Ovary (tissue), 9 donors: ENCODE results near the gene GPATCH8. TPM values are rescaled to one million over a fixed set of nuclear protein-coding genes. Genes with fewer than 3 reads are reported as not detected.

Experiments used
- DNase-seq, 5 donors: peaks; one replicate each; pipeline ENCODE4 v3.0.0-alpha.2; 2019 to 2020
- H3K27ac ChIP-seq, 2 donors: fragments of 200-600 bp; one replicate each; pipeline versions ENCODE4 v1.5.1 to v1.8.0; 2019 to 2022
- H3K27me3 ChIP-seq: fragments of 200-600 bp; one replicate; pipeline ENCODE4 v1.8.0; 2022
- H3K36me3 ChIP-seq: fragments of 200-600 bp; sonication (generic); one replicate; pipeline ENCODE4 v1.5.1; 2019
- H3K4me1 ChIP-seq: one replicate; pipeline ENCODE4 v1.8.1; 2013; ENCODE audit warnings: mild to moderate bottlenecking, moderate library complexity; ENCODE audit not compliant: insufficient read depth
- H3K4me3 ChIP-seq: fragments of 200-600 bp; sonication (generic); one replicate; pipeline ENCODE4 v1.5.1; 2017
- H3K9me3 ChIP-seq, 2 donors: fragments of 200-600 bp in 1 of 2; sonication (generic) in 1 of 2; one replicate each; pipeline versions ENCODE4 v1.5.1 to v1.8.1; 2013 to 2019; ENCODE audit warnings: mild to moderate bottlenecking in 1 of 2, moderate library complexity in 1 of 2
- CTCF ChIP-seq, 3 donors: fragments of 450-650 bp in 2 of 3; fragments of 200-600 bp in 1 of 3; IDR thresholded peaks; one replicate each; pipeline versions ENCODE4 v1.5.1 to v1.8.0; 2016 to 2022; ENCODE audit warnings: antibody characterized with exemption in 3 of 3, mild to moderate bottlenecking in 1 of 3
- EP300 ChIP-seq: sonication (generic); formaldehyde crosslinking; IDR thresholded peaks from one replicate; pipeline ENCODE4 v1.6.1; 2017; ENCODE audit warnings: antibody characterized with exemption
- POLR2A ChIP-seq: fragments of 450-650 bp; IDR thresholded peaks from one replicate; pipeline ENCODE4 v1.6.1; 2017; ENCODE audit warnings: antibody characterized with exemption, mild to moderate bottlenecking, moderate library complexity
- WGBS, 3 donors: extraction: QIAGEN DNeasy Blood & Tissue Kit in 1 of 3; methylation state at CpG; one replicate each; pipeline versions ENCODE4 v1.1.5 to v1.1.7; 2013 to 2017; 5-methylcytosine and 5-hydroxymethylcytosine counted together
- intact Hi-C, 4 donors: fragments of 100-400 bp; cut with DNase I; formaldehyde crosslinking; loops; one replicate each; pipeline versions ENCODE4 v1.11.0 to v1.15.1; 2022 to 2023
- polyA plus RNA-seq, 2 donors: library from polyadenylated mRNA; stranded (reverse); fragments of 200-250 nt in 1 of 2; fragments of 350-450 nt in 1 of 2; fragmentation: Illumina TruSeq in 1 of 2; extraction: RNeasy Lipid Tissue Mini Kit (QIAGEN cat#74804) in 1 of 2; gene quantifications; one replicate each; pipeline ENCODE4 v1.2.3, GENCODE V29; 2013 to 2014
- total RNA-seq, 7 donors: library from RNA; depleted of rRNA in 2 of 7; stranded (reverse); fragments of >200 nt in 2 of 7; fragmentation: NEBNext Ultra II Directional in 3 of 7; extraction: Animal tissue kit (Norgen Biotek cat#: 25700) in 3 of 7; gene quantifications; one replicate each; pipeline versions ENCODE4 v1.1.0 to v1.2.4, GENCODE V29; 2016 to 2023
- donor health status: DM: no; HTN: no; CAD: no; lungs with moderate emphysema.
- donor health status: DM: no; HTN: no; CAD: no.
- donor health status: Bipolar disorder and iron deficiency.
- donor health status: DM: yes; HTN: yes; CAD: no.
- donor health status: DM: no; HTN: no; CAD: no.
- donor health status: DM: yes; HTN: yes; CAD: no.

The GPATCH8 gene
- total and polyA plus RNA-seq, 9 donors: 20.5 to 57.3 (median 43.5) TPM

GRCh38 chr17:44469676-44470075, 33.5 kb downstream of the GPATCH8 start:
- no peak for TF ChIP-seq POLR2A
- no peak for TF ChIP-seq EP300
- TF ChIP-seq CTCF (IDR thresholded peaks at IDR 0.05): no peak
- H3K27ac ChIP-seq: no peak overlapping the region
- no peaks in the 10 kb centered on the region for H3K36me3 ChIP-seq
- H3K9me3 ChIP-seq: no peaks in the 10 kb centered on the region
- WGBS, 3 donors: 99 to 100% (median 99%) methylated on average over 2 of the region's 2 CpGs
- no peak for DNase-seq
- H3K4me1 ChIP-seq: peaks cover 4% of the 10 kb centered on the region
- intact Hi-C loops: loop anchor here in 1 of 4 donors (5.0 kb wide), 1 partner anchor 1598 kb away; no protein-coding TSS in a partner anchor
- no peaks in the 10 kb centered on the region for H3K27me3 ChIP-seq
- no peak overlapping the region for H3K4me3 ChIP-seq

DNA sequence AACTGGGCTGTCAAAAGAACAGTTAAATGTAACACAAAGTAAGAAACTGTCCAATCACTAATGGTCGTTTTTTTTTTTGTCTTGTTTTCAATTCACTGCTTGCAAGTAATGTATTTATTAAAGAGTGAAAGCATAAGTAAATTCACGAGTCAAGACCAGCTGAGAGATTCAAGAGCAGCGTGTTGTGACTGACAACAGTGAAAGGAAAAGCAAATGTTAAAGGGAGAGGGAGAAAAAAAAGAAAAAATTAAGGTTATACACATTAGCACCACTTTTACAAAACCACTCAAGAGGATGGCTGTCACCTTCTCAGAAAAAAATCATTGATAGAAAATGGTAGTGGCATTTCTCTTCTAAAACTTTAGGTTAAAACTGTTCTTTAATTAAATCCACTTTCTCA, 36.1 kb downstream of the GPATCH8 start:
- no peak for DNase-seq
- Histone ChIP-seq H3K36me3 (no peaks in the 10 kb centered on the region), H3K4me3 (no peak overlapping the region), H3K27me3 (no peaks in the 10 kb centered on the region), H3K9me3 (no peaks in the 10 kb centered on the region), H3K27ac (no peak overlapping the region), H3K4me1 (peaks cover 5% of the 10 kb centered on the region)
- no peak for TF ChIP-seq CTCF (IDR thresholded peaks at IDR 0.05)
- TF ChIP-seq POLR2A: no peak
- no peak for TF ChIP-seq EP300
- WGBS, 3 donors: 14 to 22% (median 22%) methylated on average over 3 of the region's 3 CpGs
- intact Hi-C loops: loop anchor here in 1 of 4 donors (5.0 kb wide), 1 partner anchor 1600 kb away; no protein-coding TSS in a partner anchor

DNA sequence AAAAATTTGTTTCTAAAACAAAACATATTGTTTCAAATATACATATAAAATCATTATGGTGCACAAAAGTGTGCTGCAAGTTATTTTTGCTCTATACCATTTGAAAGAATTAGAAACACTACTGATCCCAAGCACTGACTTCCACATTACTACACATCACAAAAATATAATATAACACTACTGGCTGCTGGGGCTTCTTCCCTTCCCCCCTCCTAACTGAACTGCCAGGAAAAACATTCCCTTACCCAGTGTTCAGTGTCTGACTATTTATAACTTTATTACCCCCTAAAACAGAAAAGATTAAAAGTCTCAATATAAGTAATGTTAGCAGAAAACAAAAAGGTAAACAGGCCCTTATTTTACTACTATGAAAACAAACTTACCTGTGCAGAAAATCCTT, 36.9 kb downstream of the GPATCH8 start:
- no peak for DNase-seq
- intact Hi-C loops: loop anchor here in 1 of 4 donors (5.0 kb wide), 1 partner anchor 1601 kb away; no protein-coding TSS in a partner anchor
- H3K36me3 ChIP-seq: no peaks in the 10 kb centered on the region
- peaks cover 5% of the 10 kb centered on the region for H3K4me1 ChIP-seq
- no peak overlapping the region for H3K4me3 ChIP-seq
- no peaks in the 10 kb centered on the region for H3K9me3 ChIP-seq
- no peak overlapping the region for H3K27ac ChIP-seq
- TF ChIP-seq EP300 (no peak), POLR2A (no peak), CTCF (IDR thresholded peaks at IDR 0.05) (no peak)
- H3K27me3 ChIP-seq: no peaks in the 10 kb centered on the region

GRCh38 chr17:44465897-44466296, 37.3 kb downstream of the GPATCH8 start:
- H3K4me3 ChIP-seq: no peak overlapping the region
- H3K9me3 ChIP-seq: no peaks in the 10 kb centered on the region
- DNase-seq: no peak
- no peak overlapping the region for H3K27ac ChIP-seq
- WGBS, 3 donors: 65 to 68% (median 67%) methylated on average over 3 of the region's 3 CpGs
- peaks cover 5% of the 10 kb centered on the region for H3K4me1 ChIP-seq
- no peaks in the 10 kb centered on the region for H3K36me3 ChIP-seq
- no peaks in the 10 kb centered on the region for H3K27me3 ChIP-seq
- intact Hi-C loops: loop anchor here in 1 of 4 donors (5.0 kb wide), 1 partner anchor 1601 kb away; no protein-coding TSS in a partner anchor
- no peak for TF ChIP-seq EP300
- no peak for TF ChIP-seq POLR2A
- no peak for TF ChIP-seq CTCF (IDR thresholded peaks at IDR 0.05)
